ENCODE results near the gene PDS5A.
"Not testable (repeated sequence)": the region's sequence is repeated elsewhere in the genome, so short reads cannot be mapped to it uniquely, and the experiment has no call there.

Gene PDS5A

DNA sequence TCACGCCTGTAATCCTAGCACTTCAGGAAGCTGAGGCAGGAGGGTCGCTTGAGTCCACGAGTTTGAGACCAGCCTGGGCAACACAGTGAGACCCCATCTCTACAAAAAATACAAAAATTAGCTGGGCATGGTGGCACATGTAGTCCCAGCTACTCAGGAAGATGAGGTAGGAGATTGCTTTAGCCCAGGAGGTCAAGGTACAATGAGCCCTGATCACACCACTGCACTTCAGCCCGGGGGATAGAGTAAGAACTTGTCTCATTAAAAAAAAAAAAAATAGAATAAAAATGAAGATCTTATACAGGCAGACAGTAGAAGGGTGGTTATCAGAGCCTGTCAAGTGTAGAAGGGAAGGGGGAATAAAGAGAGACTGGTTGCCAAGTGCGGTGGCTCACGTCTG is 116.9 kb downstream of the PDS5A start:
- H3K4me3 ChIP-seq = no peak overlapping the region
- peaks cover 97 to 100% (median 99%) of the 10 kb centered on the region in 11 experiments for H3K36me3 ChIP-seq

DNA sequence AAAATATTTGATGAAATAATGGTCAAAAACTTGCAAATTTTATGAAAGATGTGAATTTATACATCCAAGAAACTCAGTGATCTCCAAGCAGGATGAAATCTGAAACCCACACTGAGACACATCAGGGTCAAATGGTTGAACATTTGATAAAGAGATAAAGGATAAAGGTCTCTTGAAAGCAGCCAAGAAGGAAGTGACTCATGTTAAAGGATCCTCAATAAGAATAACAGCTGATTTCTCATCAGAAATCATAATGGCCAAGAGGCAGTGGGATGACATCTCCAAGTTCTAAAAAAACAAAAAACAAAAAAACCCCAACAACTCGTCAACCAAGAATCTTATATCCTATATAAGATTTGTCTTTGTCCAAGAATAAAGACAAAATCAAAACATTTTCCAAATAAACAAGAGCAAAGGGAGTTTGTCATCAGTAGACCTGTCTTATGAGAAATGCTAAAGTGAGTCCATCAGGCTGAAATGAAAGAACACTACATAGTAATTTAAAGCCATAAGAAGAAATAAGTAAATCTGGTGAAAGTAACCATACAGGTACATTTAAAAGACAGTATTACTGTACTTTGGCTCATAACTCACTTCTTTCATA is 121.7 kb downstream of the PDS5A start:
- Histone ChIP-seq H3K36me3 (peaks cover 91 to 100% (median 97%) of the 10 kb centered on the region in 11 experiments), H3K27ac (no peak overlapping the region), H3K4me1 (no peaks in the 10 kb centered on the region), H3K4me2 (no peak overlapping the region), H4K20me1 (peaks cover 0 to 8% (median 0%) of the 10 kb centered on the region in 11 experiments; a peak in 2 of 22 replicates), H3K9ac (no peak overlapping the region), H3K4me3 (no peak overlapping the region), H3K9me3 (replicated peaks in 1 of 11) (peaks cover 6 to 20% (median 14%) of the 10 kb centered on the region in 11 experiments; a peak in 19 of 22 replicates), H3K27me3 (no peaks in the 10 kb centered on the region)
- no peak for TF ChIP-seq Cebpa-rat (IDR thresholded peaks at IDR 0.05)

More for the DNA sequence above, 116.9 kb downstream of the PDS5A start:
- Histone ChIP-seq H4K20me1 (peaks cover 0 to 9% (median 0%) of the 10 kb centered on the region in 11 experiments; a peak in 1 of 22 replicates), H3K4me2 (no peak overlapping the region), H3K27ac (no peak overlapping the region), H3K4me1 (no peaks in the 10 kb centered on the region), H3K9ac (no peak overlapping the region), H3K9me3 (replicated peaks in 1 of 11) (peaks cover 6 to 19% (median 13%) of the 10 kb centered on the region in 11 experiments; a peak in 19 of 22 replicates), H3K27me3 (no peaks in the 10 kb centered on the region)
- no peak for TF ChIP-seq Cebpa-rat (IDR thresholded peaks at IDR 0.05)

DNA sequence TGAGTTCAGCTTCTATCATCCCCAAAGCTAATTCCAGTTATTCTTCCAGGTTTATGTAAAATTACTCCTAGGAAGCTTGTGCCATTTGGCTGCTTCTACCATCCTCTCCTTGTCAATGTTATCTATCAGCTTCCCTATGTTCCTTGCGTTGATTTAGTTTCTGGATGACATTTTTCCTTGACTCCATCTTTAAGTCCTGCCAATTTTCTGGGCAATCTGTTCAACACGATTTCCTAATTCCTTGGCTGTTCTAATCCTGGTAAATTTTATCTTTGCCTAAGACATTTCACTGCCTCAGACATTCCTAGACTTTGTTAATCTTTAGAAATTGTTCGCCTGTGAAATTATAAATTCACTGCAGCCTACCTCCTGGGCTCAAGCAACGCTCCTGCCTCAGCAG is 125.1 kb downstream of the PDS5A start:
- no peak overlapping the region for H3K4me3 ChIP-seq
- H3K27me3 ChIP-seq = no peaks in the 10 kb centered on the region
- H3K9ac ChIP-seq = no peak overlapping the region
- peaks cover 83 to 100% (median 96%) of the 10 kb centered on the region in 11 experiments for H3K36me3 ChIP-seq
- no peak for TF ChIP-seq Cebpa-rat (IDR thresholded peaks at IDR 0.05)
- H4K20me1 ChIP-seq = peaks cover 0 to 11% (median 3%) of the 10 kb centered on the region in 11 experiments; a peak in 4 of 22 replicates
- H3K27ac ChIP-seq = no peak overlapping the region
- no peaks in the 10 kb centered on the region for H3K4me1 ChIP-seq
- no peak overlapping the region for H3K4me2 ChIP-seq
- peaks cover 6 to 18% (median 14%) of the 10 kb centered on the region in 11 experiments; a peak in 19 of 22 replicates for H3K9me3 ChIP-seq (replicated peaks in 1 of 11)

GRCh38 chr4:39850727-39851126 is 127.0 kb downstream of the PDS5A start:
- H3K4me3 ChIP-seq = no peak overlapping the region
- H4K20me1 ChIP-seq = peaks cover 0 to 11% (median 5%) of the 10 kb centered on the region in 11 experiments; a peak in 4 of 22 replicates

DNA sequence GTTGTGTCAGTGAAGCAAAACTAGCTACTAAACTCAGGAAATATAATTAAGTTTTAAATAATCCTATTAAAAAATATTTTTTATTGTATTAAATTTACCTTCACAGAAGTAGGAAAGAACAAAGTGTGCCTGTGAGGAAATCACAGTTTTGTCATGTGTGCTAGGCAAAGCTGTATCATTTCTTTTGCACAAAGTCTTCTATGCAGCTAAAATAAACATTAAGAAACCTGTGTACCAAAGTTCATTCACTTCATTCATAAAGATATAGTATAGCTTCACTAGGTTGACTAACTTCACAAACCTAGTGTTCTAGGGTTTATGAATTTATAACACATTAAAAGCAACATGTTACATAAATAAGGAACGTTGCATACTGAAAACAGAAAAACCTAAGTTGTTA is 131.0 kb downstream of the PDS5A start:
- TF ChIP-seq Cebpa-rat (IDR thresholded peaks at IDR 0.05) = no peak
- H4K20me1 ChIP-seq = peaks cover 0 to 11% (median 3%) of the 10 kb centered on the region in 11 experiments; a peak in 4 of 22 replicates
- no peak overlapping the region for H3K4me2 ChIP-seq
- no peak overlapping the region for H3K9ac ChIP-seq
- no peak overlapping the region for H3K27ac ChIP-seq
- no peak overlapping the region for H3K4me3 ChIP-seq
- no peaks in the 10 kb centered on the region for H3K27me3 ChIP-seq
- H3K36me3 ChIP-seq = peaks cover 82 to 98% (median 93%) of the 10 kb centered on the region in 11 experiments
- no peaks in the 10 kb centered on the region for H3K9me3 ChIP-seq (replicated peaks in 1 of 11)
- no peaks in the 10 kb centered on the region for H3K4me1 ChIP-seq

More at GRCh38 chr4:39850727-39851126, 127.0 kb downstream of the PDS5A start:
- H3K4me2 ChIP-seq = no peak overlapping the region
- H3K9ac ChIP-seq = no peak overlapping the region
- peaks cover 82 to 100% (median 95%) of the 10 kb centered on the region in 11 experiments for H3K36me3 ChIP-seq
- H3K27ac ChIP-seq = no peak overlapping the region
- no peaks in the 10 kb centered on the region for H3K4me1 ChIP-seq
- H3K9me3 ChIP-seq (replicated peaks in 1 of 11) = peaks cover 0 to 2% (median under 1%) of the 10 kb centered on the region in 11 experiments; a peak in 10 of 22 replicates
- TF ChIP-seq Cebpa-rat (IDR thresholded peaks at IDR 0.05) = no peak
- no peaks in the 10 kb centered on the region for H3K27me3 ChIP-seq

- no peak overlapping the region for H3K4me2 ChIP-seq
- TF ChIP-seq Cebpa-rat (IDR thresholded peaks at IDR 0.05) = no peak
- H4K20me1 ChIP-seq = peaks cover 0 to 8% (median 3%) of the 10 kb centered on the region in 11 experiments; a peak in 4 of 22 replicates
- no peaks in the 10 kb centered on the region for H3K9me3 ChIP-seq (replicated peaks in 1 of 11)
- no peaks in the 10 kb centered on the region for H3K27me3 ChIP-seq
- no peaks in the 10 kb centered on the region for H3K4me1 ChIP-seq
- no peak overlapping the region for H3K27ac ChIP-seq
- peaks cover 82 to 98% (median 93%) of the 10 kb centered on the region in 11 experiments for H3K36me3 ChIP-seq
- no peak overlapping the region for H3K9ac ChIP-seq
- no peak overlapping the region for H3K4me3 ChIP-seq
Measured at GRCh38 chr4:39846120-39846519, 131.6 kb downstream of the PDS5A start.

DNA sequence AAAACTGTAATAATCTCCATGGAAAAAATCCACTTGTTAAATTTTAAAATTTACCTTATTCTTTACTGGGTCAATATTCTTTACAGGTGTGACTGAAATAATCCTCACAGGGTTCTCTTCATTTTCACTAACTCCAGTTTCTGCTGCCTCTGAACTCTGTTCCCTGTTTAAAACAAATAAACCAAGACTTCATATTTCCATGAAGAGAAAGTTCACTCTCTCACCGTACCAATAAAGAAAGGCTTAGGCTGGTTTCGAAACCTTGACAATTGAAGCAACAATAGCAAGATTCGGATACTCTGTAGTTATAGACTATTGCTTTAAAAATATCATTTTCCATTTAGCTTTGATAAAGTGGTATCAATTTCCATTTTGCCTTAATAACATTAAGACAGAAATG is 135.8 kb downstream of the PDS5A start:
- Histone ChIP-seq H3K9me3 (replicated peaks in 1 of 11) (no peaks in the 10 kb centered on the region), H3K27me3 (no peaks in the 10 kb centered on the region), H3K4me1 (no peaks in the 10 kb centered on the region), H3K36me3 (peaks cover 92 to 98% (median 95%) of the 10 kb centered on the region in 11 experiments), H3K4me3 (no peak overlapping the region), H3K27ac (no peak overlapping the region), H3K4me2 (no peak overlapping the region), H3K9ac (no peak overlapping the region), H4K20me1 (no peaks in the 10 kb centered on the region; a peak in 1 of 22 replicates)
- no peak for TF ChIP-seq Cebpa-rat (IDR thresholded peaks at IDR 0.05)

DNA sequence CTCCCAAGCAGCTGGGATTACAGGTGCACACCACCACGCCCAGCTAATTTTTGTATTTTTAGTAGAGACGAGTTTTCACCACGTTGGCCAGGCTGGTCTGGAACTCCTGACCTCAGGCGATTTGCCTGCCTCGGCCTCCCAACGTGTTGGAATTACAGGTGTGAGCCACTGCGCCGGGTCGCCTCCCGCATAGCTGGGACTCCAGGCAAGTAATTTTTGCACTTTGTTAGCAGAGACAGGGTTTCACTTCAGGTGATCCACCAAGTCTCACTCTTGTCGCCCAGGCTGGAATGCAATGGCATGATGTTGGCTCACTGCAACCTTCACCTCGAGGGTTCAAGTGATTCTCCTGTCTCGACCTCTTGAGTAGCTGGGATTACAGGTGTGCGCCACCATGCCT is 137.2 kb downstream of the PDS5A start:
- not testable (repeated sequence) for H3K27me3 ChIP-seq; H3K4me3 ChIP-seq; H3K9me3 ChIP-seq (replicated peaks in 1 of 11); H3K4me2 ChIP-seq; H3K27ac ChIP-seq; H4K20me1 ChIP-seq; H3K9ac ChIP-seq; H3K4me1 ChIP-seq
- H3K36me3 ChIP-seq = peaks cover 93 to 98% (median 96%) of the 10 kb centered on the region in 11 experiments

DNA sequence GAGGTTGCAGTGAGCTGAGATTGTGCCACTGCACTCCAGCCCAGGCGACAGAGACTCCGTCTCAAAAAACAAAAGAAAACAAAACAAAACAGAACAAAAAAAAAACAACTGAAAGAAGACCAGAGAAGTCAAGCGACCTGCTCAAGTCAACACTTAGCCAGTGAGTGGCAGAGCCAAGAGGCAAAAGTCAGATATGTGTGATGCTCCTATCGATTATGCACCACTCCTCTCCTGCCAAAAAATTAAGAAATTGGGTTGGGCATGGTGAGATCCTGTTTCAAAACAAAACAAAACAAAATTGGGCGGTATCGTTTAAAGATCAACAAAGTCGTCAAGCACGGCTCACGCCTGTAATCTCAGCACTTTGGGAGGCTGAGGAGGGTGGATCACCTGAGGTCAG is 137.7 kb downstream of the PDS5A start:
- Histone ChIP-seq H3K27me3 (no peaks in the 10 kb centered on the region), H3K27ac (no peak overlapping the region), H3K4me2 (no peak overlapping the region), H3K9ac (no peak overlapping the region), H3K36me3 (peaks cover 95 to 98% (median 97%) of the 10 kb centered on the region in 11 experiments), H3K4me1 (no peaks in the 10 kb centered on the region), H4K20me1 (no peaks in the 10 kb centered on the region; a peak in 2 of 22 replicates), H3K9me3 (replicated peaks in 1 of 11) (no peaks in the 10 kb centered on the region), H3K4me3 (no peak overlapping the region)
- no peak for TF ChIP-seq Cebpa-rat (IDR thresholded peaks at IDR 0.05)

DNA sequence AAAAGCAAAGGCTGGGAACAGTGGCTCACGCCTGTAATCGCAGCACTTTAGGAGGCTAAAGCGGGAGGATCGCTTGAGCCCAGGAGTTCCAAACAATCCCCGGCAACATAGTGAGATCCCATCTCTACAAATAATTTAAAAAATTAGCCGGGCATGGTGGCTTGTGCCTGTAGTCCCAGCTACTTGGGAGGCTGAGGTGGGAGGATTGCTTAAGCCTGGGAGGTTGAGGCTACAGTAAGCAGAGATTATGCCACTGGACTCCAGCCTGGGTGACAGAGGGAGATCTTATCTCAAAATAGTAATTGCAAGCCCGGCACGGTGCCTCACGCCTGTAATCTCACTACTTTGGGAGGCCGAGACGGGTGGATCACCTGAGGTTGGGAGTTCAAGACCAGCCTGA is 139.3 kb downstream of the PDS5A start:
- H3K4me1 ChIP-seq; H3K4me2 ChIP-seq; H3K27ac ChIP-seq; H3K27me3 ChIP-seq; H3K4me3 ChIP-seq; H3K9ac ChIP-seq; H3K9me3 ChIP-seq (replicated peaks in 1 of 11): not testable (repeated sequence)
- Histone ChIP-seq H3K36me3 (peaks cover 96 to 98% (median 97%) of the 10 kb centered on the region in 11 experiments), H4K20me1 (peaks cover 0 to 10% (median 0%) of the 10 kb centered on the region in 11 experiments; a peak in 3 of 22 replicates)

Measured in BLaER1 treated with 17β-estradiol and CSF1 and Interleukin-3, amounts not matched to agents 10 nM and 100 nM (cell line).